ENCODE results near the gene TFIP11.

The TFIP11 gene

DNA sequence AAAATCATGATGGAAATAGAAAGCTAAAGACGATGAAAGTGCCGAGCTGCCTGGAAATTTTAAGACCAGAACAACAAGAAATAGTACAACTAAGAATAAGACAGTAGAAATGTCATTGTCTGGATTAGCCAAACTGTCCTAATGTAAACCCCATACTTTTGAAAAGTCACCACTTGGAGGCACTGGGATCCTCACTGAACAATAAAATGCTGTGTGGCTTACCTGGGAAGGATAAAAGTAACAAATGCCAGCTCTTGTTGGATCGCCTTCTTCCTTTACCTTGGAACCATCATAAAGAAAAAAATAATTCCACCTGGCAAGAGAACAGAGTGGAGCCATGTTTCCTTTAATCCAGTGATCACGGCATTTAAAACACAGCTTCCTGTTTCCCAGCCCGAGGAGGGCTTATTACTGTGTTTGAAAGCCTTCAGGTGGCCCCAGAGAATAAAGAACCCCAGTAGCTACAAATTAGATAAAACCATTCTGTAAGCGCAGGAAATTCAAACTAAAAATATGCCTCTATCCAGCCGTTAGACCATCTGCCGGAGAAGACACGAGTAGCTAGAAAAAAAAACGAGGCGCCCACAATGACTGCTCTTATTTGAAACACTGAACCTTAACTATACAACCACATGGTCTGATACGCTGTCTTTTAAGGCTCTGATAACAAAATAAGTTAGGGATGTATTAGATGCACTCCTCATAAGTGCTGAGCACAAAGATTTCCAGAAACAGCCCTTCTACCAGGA, 33.1 kb downstream of the TFIP11 start:
- no peak for DNase-seq (ENCODE audit: low spot score)

DNA sequence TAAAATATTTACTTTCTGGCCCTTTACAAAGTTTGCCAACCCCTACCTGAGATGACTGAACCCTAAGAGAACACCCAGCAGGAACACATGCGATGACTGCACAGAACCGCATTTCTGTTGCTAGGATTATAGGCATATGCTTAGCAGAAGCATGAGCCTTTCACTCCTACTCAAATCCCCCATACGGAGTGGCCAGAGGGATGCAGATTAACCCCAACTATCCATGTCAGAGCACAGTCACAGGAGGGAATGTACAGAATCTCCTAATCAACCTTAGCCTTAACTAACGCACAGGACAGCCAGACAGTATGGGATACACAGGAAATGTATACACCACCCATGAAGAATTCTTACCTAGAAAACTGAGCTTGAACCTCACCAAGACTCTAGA, 34.9 kb downstream of the TFIP11 start:
- no peak for DNase-seq (ENCODE audit: low spot score)

DNA sequence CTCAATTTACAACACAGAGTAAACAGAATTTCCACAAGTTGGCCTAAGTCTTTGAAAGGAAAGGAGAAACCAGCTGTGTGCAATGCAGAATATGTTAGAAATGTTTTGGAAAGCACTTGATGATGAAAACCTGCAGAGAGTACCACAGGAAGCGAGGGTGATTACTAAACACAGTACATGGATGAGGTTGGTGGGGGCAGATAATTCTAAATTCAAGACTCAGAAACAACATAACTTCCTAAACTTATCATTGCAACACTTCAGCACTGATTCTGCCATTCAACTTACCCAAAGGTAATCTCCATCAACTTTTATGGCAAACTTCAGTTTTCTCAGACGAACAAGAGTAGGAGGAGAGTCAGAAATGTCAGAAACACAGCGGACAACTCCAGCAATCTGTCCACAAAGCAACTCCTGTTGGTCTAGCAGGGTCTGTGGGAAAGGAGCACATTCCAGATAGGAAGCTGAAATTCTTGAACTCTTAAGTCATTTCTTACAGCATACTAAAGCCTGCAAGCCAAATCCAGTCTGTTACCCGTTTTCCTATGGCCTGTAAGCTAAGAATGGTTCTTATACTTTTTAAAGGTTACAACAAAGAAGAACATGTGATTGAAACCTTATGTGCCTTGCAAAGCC, 35.5 kb downstream of the TFIP11 start:
- no peak for DNase-seq (ENCODE audit: low spot score)

DNA sequence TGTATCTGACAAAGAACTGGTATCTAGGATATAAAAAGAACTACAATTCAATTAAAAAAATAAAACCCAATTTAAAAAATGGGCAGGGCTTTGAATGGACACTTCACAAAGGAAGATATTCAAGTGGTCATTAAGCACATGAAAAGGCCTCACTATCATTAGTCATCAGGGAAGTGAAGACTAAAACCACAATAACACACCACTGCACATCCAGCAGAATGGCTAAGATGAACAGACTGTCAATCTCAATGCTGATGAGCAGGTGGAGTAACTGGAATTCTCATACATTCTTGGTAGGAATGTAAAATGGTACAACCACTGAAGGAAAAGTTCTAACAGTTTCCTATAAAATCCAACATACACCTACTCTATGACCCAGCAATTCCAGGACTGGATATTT, 37.6 kb downstream of the TFIP11 start:
- no peak for DNase-seq (ENCODE audit: low spot score)

DNA sequence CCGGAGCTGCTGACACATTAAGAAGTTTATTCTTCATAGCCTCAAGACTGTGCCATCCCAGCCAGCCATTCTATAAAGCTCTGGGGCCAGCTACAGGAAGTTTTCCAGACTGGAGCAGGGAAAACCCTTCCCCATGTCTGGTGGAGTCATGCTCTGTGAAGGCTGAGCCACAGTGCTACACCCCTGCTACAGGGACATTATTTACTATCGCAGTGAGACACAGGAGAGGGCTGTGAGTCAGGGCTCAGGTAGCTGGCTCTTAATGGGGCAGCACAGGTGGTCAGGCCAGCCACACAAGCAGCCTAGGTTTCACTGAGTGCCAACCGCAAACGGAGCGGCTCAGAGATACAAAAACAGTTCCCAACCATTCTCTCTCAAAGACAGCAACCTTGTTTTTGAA, 40.8 kb downstream of the TFIP11 start:
- DNase-seq (ENCODE audit: low spot score): peak; percentile 70

DNA sequence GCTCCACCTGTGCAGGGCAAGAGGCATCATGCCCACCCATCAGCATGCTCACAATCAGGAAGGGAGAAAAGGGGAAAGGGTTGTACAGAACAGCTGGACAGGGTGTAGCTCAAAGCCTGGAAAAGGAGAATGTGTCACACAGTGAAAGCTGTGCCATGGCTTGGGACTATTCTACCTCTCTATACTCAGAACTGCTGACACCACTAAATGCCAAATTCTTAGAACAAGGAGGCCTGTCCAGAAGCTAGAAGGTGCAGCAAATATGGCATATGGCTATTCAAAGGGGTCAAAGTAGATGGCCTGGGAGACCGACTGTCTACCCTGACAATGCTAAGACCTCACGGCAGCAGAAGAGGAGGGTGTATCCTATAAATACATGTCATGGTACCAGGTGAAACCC, 41.5 kb downstream of the TFIP11 start:
- DNase-seq (ENCODE audit: low spot score): no peak

DNA sequence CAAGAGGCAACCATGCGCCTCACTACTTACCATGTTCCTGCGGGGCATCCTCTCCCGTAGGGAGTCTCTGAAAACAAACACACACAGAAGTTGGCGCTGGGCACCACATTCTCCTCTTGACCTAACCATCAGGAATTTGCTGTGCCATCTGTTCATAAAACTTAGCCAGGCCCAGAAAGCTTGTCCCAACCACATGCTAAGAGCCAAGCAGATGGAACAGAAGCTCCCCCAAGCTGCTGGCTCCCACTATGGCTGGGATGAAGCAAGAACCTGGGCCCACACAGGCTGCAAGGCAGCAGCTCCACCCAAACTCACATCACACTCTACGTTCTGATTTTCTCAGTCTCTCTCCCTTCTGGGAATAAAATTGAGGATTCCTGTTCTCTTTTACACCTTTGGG, 46.1 kb downstream of the TFIP11 start:
- DNase-seq (ENCODE audit: low spot score): no peak

DNA sequence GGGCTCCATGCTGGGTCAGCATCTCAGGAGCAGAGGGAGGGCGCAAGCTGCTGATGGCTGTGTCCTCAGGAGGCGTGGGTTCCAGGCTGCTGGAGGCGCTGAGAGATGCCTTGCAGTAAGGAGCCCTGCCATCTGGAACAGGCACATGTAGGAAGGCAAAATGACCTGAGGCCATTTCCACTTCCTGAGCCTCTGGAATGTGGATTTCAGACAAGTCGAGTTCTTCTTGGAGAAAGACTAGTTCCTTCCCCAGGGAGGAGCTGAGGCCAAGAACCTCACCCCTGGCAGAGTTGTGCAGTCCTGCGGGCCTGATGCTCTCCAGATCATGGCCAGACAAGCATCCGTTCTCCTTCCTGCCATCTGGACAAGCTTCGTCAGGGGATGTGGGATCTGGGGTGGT, 48.0 kb downstream of the TFIP11 start:
- DNase-seq (ENCODE audit: low spot score): no peak

DNA sequence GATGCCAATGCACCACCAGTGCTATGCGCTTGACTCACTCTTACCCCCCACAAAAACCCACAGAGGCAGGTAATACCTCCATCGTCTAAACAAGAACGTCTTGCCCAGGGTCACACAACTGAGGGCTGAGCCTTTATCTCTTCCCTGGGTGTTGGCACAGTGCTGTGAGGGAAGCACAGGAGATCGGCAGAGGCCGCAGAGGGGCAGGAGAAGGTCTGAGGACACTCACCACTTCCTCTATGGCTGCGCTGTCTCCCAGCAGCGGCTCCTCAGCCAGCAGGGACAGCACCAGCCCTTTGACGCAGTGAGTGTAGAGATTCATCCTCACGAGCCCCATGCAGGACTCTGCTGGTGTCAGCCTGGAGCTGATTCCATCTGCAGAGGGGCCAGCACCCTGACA, 48.6 kb downstream of the TFIP11 start:
- DNase-seq (ENCODE audit: low spot score): no peak

DNA sequence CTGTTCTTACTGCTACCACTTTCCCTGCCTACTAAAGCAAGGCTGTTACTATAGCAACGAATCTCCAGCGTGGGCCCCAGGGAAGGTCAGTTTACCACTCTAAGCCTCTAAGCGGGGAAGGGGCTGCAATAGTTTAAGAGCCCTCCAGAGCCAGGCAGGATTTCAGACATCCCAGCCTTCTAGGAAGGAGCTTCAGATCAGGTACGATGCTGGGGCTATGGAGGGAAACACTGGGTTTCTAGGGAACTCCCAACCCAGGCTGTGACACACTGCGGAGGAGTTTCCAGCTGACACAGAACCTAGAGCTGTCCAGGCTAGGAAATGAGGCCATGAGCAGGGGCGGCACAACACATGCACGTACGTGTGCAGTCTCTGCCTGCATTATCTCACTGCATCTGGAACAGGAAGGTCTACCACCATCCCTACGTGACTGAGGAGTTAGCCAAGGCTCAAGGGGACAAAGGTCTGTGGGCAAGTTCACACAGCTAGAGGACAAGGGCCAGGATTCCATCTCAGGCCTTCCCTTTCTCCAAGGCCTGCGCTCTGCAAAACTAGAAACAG, 49.1 kb downstream of the TFIP11 start:
- no peak for DNase-seq (ENCODE audit: low spot score)

DNA sequence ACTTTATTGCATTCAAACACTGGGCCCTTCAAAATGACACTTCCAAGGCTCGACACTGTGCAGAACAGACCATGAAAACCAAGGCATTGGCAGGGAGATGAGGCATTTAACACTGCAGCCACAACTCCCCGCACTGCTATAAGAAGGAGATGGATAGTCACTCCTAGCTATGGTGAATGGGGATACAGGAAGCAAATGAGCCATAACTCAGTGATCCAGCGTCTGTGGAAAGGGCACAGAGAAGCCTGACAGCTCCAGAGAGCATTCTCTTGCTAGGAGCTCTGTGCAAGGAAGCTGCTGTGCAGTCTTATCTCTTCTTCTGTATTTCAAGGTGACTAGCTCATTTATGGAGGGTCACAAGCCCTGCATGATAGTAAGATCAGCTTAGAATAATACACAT, 49.6 kb downstream of the TFIP11 start:
- DNase-seq (ENCODE audit: low spot score): no peak

DNA sequence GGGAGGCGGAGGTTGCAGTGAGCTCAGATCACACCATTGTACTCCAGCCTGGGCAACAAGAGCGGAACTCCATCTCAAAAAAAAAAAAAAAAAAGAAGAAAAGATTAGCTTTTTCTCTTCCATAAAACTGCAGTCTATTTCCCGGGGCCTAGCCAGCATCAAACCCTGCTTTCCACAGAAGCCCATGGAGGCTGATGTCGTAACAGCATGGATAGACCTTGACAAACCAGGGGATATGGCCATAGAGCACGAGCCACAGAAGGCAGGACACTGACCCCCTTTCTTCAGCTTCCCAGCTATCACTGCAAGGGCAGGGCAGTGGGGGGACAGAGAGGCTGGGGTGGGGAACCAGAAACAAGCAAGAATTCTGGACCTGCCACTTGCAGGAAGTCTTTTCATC, 50.2 kb downstream of the TFIP11 start:
- no peak for DNase-seq (ENCODE audit: low spot score)

DNA sequence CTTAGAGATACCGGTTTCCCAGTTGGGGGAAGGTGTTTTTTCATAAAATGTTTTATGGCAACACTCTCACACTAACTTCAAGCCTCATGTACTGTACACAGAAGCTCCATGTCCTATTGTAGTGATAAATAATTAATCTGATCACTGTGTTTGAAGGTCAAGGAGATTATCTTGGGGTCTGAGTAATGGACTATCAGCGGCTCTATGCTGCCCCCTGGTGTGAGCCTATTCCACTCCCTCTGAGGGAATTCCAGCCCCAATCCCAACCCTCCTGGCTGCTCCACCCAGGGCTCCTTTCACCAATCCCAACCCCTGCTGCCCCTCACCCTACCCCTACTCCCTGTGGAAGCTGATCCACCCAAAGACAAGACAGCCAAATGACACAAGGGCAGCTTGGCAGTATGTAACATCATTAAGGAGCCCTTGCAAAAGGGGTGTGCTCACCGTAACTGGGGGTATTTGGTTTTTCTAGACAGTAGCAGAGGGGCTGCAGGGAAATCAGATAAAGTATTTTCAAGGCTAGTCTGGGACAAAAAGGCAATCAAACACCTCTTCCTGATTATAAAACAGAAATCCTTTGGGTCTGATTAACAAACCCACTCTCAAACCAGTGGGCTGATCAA, 51.0 kb downstream of the TFIP11 start:
- peak; percentile 79 for DNase-seq (ENCODE audit: low spot score)

DNA sequence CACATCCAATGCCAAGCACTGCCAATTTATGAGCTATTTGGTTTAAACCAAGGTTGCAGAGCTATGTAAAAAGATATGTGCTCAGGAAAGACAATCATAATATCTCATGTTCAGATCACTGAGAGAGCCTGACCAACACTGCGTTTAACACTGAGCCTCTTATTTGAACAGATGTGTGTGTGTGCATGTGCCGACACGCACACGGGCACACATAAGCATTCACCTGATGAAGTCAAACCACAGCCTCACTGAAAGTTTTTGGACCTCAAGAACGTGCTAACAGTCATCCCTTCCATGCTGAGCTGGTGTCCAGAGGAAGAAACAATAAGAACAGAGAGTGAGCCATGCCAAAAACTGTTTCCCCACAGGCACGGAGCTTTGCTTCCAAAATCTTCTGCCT, 52.1 kb downstream of the TFIP11 start:
- no peak for DNase-seq (ENCODE audit: low spot score)

DNA sequence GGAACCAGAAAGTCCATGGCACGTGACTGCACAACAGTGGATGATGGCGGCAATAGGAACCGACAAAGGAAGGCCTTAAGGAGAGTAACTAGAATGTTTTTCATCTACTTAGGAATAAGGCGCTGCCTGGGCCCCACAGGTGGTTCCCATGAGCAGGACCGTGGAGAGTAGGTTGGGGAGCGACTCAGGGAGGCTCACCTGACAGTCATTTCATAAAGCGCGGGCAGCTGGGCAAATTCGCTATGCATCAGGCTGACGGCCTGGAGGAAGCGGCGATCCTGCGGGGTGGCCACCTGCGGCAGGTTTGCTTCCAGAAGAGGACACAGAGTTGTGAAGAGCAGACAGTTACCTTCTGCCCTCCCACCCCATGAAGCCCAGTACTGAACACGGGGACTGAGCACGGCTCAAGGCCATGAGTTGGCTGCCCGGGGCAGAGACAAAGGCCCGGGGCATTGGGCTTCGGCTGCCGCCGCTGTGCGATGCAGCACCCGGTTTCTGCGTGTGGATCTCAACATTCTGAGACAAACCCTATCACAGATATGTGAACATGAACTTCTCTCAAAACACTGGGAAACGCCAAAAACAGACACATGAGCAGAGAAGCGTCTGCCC, 54.5 kb downstream of the TFIP11 start:
- DNase-seq (ENCODE audit: low spot score): no peak

DNA sequence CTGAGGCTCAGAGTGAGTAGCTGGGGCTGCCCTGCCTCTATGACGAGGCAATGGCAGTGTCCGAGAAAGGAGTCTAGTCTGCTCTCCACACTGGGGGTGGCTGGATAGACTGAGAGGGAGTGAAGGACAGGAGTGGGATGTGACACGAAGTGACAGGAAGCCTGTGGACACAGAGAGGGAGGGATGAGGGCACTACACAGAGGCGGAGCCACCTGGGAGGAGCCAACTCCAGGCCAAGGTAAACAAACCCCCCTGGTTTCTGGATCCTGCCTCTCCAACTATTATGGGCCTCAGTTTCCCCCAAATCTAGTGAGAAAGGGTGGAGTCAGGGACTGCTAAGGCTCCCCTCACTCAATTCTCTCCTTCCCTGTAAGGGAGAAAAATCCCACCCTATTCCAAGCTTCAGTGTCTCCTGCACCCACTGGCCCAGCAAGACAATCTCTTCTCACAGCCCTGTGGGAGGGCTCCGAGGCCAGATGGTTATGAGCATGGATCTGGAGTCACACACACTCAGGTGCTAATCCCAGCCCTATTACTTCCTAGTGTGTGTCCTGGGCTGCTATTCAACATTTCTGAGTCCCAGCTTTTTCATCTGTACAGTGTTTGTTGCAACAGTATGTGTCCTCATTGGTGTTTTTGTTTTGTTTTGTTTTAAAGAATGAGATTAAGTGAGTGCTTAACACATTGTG, 58.3 kb downstream of the TFIP11 start:
- no peak for DNase-seq (ENCODE audit: low spot score)

DNA sequence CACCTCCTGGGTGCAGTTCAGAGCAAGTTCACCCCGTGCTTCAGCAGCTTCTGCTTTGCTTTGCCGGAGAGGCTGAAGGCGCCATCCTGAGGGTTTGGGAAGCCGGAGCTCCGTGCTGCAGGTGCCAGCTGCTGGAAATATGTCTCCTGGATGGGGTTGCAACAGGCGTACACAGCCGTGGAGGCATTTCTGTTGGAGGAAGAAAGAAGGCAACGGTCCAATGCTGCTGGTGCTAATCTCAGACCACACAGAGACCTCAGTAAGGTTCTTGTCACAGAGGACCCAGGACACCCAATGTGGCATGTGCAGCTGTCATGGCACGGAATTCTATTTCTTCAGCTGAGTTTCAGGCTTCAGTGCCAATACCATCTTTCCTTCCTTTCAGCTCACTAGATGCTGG, 59.1 kb downstream of the TFIP11 start:
- DNase-seq (ENCODE audit: low spot score): no peak

DNA sequence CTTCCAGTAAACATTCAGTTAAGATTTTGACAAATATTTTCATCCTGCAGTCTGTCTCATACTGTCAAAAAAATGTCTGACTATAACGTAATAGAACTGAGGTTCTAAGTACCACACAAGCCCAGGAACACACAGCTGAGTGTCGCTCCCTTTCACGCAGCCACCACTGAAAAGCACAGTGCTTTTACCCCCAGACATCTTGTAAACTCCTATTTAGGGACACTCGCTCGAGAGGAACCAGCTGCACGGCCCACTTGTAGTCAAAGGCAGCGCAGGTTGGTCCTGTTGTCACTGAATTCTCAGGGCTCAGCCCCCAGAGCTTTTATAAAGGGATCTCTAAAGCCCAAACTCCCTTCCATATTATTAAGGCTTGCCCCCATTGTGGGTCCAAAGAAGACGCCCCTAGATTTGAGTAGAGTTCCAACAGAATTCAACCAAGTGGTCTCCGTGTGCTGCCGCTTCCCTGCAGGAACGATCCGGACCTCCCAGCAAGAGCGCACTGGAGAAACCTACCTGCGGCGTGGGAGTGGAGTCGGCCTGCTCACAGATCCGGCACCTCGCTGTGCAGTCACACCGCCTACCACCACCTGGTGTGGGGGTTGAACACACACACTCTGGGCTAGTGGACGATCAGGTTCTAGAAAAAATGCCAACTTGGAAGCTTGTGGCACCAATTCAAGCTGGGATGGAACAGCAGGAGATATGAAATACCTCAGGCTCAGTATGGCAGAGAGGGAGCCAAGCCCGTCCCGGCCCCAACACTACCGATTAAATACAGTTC, 59.8 kb downstream of the TFIP11 start:
- DNase-seq (ENCODE audit: low spot score): no peak

DNA sequence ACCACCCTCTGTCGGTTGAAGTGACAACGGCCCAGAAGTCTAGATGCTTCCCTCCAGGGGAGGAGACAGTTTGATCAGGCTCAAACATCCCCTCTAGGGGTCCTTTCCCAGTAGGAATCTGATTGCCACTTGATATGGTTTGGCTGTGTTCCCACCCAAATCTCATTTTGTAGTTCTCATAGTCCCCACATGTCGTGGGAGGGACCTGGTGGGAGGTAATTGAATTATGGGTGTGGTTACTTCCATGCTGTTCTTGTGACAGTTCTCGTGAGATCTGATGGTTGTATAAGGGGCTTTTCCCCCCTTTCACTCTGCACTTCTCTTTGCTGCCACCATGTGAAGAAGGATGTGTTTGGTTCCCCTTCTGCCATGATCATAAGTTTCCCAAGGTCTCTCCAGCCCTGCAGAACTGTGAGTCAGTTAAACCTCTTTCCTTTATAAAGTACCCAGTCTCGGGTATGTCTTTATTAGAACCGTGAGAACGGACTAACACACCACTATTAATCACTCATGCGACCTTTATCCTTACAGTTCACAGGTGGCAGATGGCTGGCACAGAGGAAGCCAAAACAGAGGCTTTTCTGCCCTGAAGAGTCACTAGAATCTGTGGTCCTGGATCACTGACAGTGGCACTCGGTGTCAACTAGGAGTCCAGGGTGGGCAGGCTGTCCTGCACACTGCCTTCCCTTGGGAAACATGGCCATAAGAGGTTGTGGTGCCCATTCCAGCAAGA, 61.7 kb downstream of the TFIP11 start:
- DNase-seq (ENCODE audit: low spot score): no peak

DNA sequence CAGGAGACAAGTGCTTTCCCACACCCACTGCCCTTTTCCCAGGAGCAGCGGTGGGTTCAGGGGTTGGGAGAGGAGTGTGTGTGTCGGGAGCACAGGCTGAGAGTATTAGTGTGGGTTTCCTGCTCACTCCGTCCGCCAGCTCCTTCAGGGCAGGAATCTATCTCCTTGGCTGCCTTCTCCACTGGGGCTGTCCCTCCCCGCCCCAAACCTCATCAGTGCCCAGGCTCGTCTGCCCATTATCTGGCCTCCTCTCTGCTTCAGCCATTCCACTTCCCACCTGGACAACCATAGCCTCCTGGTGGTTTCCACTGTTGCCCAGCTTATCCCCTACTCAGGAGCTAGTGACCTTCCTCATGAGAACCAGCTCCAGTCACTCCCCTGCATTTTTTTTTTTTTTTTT, 63.3 kb downstream of the TFIP11 start:
- no peak for DNase-seq (ENCODE audit: low spot score)

DNA sequence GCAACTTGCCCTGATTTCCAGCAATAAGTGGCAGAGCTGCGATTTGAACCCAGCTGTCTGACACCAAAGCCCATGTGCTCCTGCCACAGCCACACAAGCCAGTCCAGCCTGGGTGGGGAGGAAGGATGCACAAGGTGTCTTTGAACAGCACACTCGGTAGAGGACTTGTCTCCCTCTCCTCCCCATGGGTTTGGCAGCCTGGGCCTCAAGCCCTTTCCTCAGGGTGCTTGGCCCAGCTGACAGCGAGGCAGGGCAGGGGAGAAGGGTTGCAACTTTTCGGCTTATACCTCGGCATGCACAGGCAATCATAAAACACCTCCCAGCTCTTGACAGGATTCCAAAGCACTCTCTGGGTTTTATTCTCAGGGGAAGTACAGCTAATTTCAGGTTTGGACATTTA, 63.9 kb downstream of the TFIP11 start:
- no peak for DNase-seq (ENCODE audit: low spot score)

All from AG08396 (cell line).